Measurements from ENCODE around the gene CASR. TPM values are rescaled to one million over a fixed set of nuclear protein-coding genes. Genes with fewer than 3 reads are reported as not detected.

The CASR gene
- total RNA-seq, 1 experiment from 2014 or later = 0.02 TPM

DNA sequence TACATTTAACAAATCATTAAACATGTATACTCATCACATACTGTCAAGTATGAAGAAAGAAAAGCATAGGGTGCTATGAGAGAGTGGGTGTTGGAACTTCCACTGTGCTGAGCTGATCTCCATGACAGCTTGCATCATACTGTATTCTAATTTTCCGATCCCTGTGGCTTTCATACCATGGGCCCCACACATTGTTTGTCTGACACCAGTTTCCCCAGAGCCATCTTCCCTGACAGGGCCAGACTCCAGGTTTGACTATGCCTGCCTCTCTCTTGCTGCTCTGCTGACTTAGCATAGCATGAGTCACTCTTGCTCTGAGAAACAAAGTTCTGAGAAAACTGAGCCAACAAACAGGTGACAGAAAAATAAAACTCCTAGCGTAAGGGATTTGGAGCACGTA, 37.0 kb upstream of the CASR start:
- TF ChIP-seq, protein P1, sequence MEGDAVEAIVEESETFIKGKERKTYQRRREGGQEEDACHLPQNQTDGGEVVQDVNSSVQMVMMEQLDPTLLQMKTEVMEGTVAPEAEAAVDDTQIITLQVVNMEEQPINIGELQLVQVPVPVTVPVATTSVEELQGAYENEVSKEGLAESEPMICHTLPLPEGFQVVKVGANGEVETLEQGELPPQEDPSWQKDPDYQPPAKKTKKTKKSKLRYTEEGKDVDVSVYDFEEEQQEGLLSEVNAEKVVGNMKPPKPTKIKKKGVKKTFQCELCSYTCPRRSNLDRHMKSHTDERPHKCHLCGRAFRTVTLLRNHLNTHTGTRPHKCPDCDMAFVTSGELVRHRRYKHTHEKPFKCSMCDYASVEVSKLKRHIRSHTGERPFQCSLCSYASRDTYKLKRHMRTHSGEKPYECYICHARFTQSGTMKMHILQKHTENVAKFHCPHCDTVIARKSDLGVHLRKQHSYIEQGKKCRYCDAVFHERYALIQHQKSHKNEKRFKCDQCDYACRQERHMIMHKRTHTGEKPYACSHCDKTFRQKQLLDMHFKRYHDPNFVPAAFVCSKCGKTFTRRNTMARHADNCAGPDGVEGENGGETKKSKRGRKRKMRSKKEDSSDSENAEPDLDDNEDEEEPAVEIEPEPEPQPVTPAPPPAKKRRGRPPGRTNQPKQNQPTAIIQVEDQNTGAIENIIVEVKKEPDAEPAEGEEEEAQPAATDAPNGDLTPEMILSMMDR (conservative IDR thresholded peaks at IDR 0.05) = no peak
- no peaks in the 10 kb centered on the region for H3K27me3 Mint-ChIP-seq (ENCODE audit: low read depth)
- H4K91ac ChIP-seq (ENCODE audit: insufficient read length, low read depth, low read length) = no peak overlapping the region
- H3K23ac ChIP-seq (ENCODE audit: insufficient read length, low read depth, low read length) = no peak overlapping the region
- no peaks in the 10 kb centered on the region for H3K9me3 ChIP-seq (ENCODE audit: control insufficient read depth, low read depth, low read length)
- no peaks in the 10 kb centered on the region for H3K27me3 ChIP-seq (ENCODE audit: insufficient read depth, low read length)
- H3K9ac ChIP-seq (ENCODE audit: extremely low read depth, insufficient read length, low read length) = no peak overlapping the region
- no peaks in the 10 kb centered on the region for H3K79me1 ChIP-seq (ENCODE audit: insufficient read depth, low read depth, low read length, poor library complexity, severe bottlenecking)
- no peaks in the 10 kb centered on the region for H4K20me1 ChIP-seq (ENCODE audit: control insufficient read depth, insufficient read depth, insufficient read length)
- H2BK15ac ChIP-seq (ENCODE audit: low read depth, low read length) = no peak overlapping the region
- no peak overlapping the region for H3K18ac ChIP-seq (ENCODE audit: insufficient read length, low read depth, low read length)
- H3K56ac ChIP-seq (ENCODE audit: insufficient read length, low read depth, low read length) = no peak overlapping the region
- no peak overlapping the region; a peak in 1 of 7 replicates for H3K27ac Mint-ChIP-seq
- no peak overlapping the region for H3T11ph ChIP-seq (ENCODE audit: low read length)
- H2BK12ac ChIP-seq (ENCODE audit: insufficient read length, low read depth, low read length) = no peak overlapping the region
- no peak overlapping the region for H4K8ac ChIP-seq (replicated peaks; ENCODE audit: insufficient read length, low read depth, low read length)
- no CpG with 5 or more reads among the region's 3 CpGs for WGBS (ENCODE audit: extremely low coverage, insufficient read length, low lambda C conversion rate)
- H3K27ac ChIP-seq (ENCODE audit: insufficient read length, low read depth, low read length) = no peak overlapping the region
- no peak for DNase-seq
- no peaks in the 10 kb centered on the region for H3K79me2 ChIP-seq (ENCODE audit: insufficient read depth, low read length)
- no peak overlapping the region for H2BK120ac ChIP-seq (ENCODE audit: low read depth, low read length, poor library complexity, severe bottlenecking)
- no peak overlapping the region for H3K4me2 ChIP-seq (ENCODE audit: insufficient read depth, insufficient read length, low read length)
- H3K14ac ChIP-seq (ENCODE audit: insufficient read depth, low read length) = no peak overlapping the region
- no peak overlapping the region for H2BK5ac ChIP-seq (ENCODE audit: insufficient read length, low read length)
- peaks cover 23 to 34% of the 10 kb centered on the region in 2 experiments for H3K9me3 Mint-ChIP-seq
- H3K4me3 Mint-ChIP-seq = no peak overlapping the region
- H3K4me1 Mint-ChIP-seq = no peaks in the 10 kb centered on the region
- H3K4ac ChIP-seq (ENCODE audit: low read depth, low read length) = no peak overlapping the region
- H2AFZ ChIP-seq (ENCODE audit: low read length) = no peak overlapping the region
- peaks cover 5 to 11% (median 10%) of the 10 kb centered on the region in 3 experiments; a peak in 6 of 7 replicates for H3K36me3 Mint-ChIP-seq (ENCODE audit: insufficient read depth in 1 of 3, low read depth in 3 of 3)
- H2AK5ac ChIP-seq (ENCODE audit: insufficient read length, low read length) = no peak overlapping the region
- no peak overlapping the region for H4K5ac ChIP-seq (ENCODE audit: insufficient read length, low read depth, low read length)
- no peaks in the 10 kb centered on the region for H3K23me2 ChIP-seq (ENCODE audit: insufficient read length, low read depth, low read length, poor library complexity, severe bottlenecking)
- H2BK20ac ChIP-seq (ENCODE audit: low read depth, low read length, poor library complexity, severe bottlenecking) = no peak overlapping the region
- no peaks in the 10 kb centered on the region for H3K4me1 ChIP-seq (ENCODE audit: insufficient read depth, low read length)
